HG02885 (cell line): ENCODE measurements around the gene MRPL22.
A peak's percentile ranks its signal among the peaks of the same experiment; 100 is the strongest.
"Not testable (repeated sequence)": the region's sequence is repeated elsewhere in the genome, so short reads cannot be mapped to it uniquely, and the experiment has no call there.

Source experiments
- ATAC-seq: cut with Tn5 transposase; IDR thresholded peaks from one replicate; pipeline ENCODE4 v1.9.1; 2021; ENCODE audit warnings: mild to moderate bottlenecking; ENCODE audit not compliant: unreplicated experiment, poor library complexity

The MRPL22 gene

GRCh38 chr5:154939387-154939786, 1.5 kb upstream of the MRPL22 start:
- ATAC-seq = not testable (repeated sequence)

GRCh38 chr5:154940375-154940771, 500 bp upstream of the MRPL22 start:
- ATAC-seq = no peak

- ATAC-seq = no peak
Measured at GRCh38 chr5:154943527-154943926, 2.7 kb downstream of the MRPL22 start.

- ATAC-seq = no peak
Measured at GRCh38 chr5:154944716-154945115, 3.8 kb downstream of the MRPL22 start.

- no peak for ATAC-seq
Measured at GRCh38 chr5:154945695-154946301, 4.9 kb downstream of the MRPL22 start.

- ATAC-seq = no peak
Measured at GRCh38 chr5:154947778-154948177, 6.9 kb downstream of the MRPL22 start.

- no peak for ATAC-seq
Measured at GRCh38 chr5:154948313-154948712, 7.4 kb downstream of the MRPL22 start.

GRCh38 chr5:154949781-154950180, 8.9 kb downstream of the MRPL22 start:
- ATAC-seq = no peak

GRCh38 chr5:154956712-154957111, 15.8 kb downstream of the MRPL22 start:
- no peak for ATAC-seq

GRCh38 chr5:154962494-154962893, 21.6 kb downstream of the MRPL22 start:
- peak; percentile 97 for ATAC-seq

- ATAC-seq = no peak
Measured at GRCh38 chr5:154966081-154966841, 25.4 kb downstream of the MRPL22 start.

- ATAC-seq = no peak
Measured at GRCh38 chr5:154966874-154967273, 26.0 kb downstream of the MRPL22 start.

- ATAC-seq = no peak
Measured at GRCh38 chr5:154967421-154968024, 26.6 kb downstream of the MRPL22 start.

GRCh38 chr5:154968953-154969352, 28.1 kb downstream of the MRPL22 start:
- no peak for ATAC-seq

- ATAC-seq = no peak
Measured at GRCh38 chr5:154970759-154971158, 29.9 kb downstream of the MRPL22 start.

GRCh38 chr5:154971501-154971900, 30.6 kb downstream of the MRPL22 start:
- no peak for ATAC-seq

GRCh38 chr5:154972476-154973080, 31.7 kb downstream of the MRPL22 start:
- no peak for ATAC-seq

GRCh38 chr5:154976082-154976481, 35.2 kb downstream of the MRPL22 start:
- not testable (repeated sequence) for ATAC-seq

GRCh38 chr5:154977409-154977808, 36.5 kb downstream of the MRPL22 start:
- peak; percentile 70 for ATAC-seq

- ATAC-seq = not testable (repeated sequence)
Measured at GRCh38 chr5:154978294-154978693, 37.4 kb downstream of the MRPL22 start.

- ATAC-seq = no peak
Measured at GRCh38 chr5:154984946-154985516, 44.2 kb downstream of the MRPL22 start.
